Measurements from ENCODE around the gene KMT2B. TPM values are rescaled to one million over a fixed set of nuclear protein-coding genes. Genes with fewer than 3 reads are reported as not detected.
"Not testable (repeated sequence)": the region's sequence is repeated elsewhere in the genome, so short reads cannot be mapped to it uniquely, and the experiment has no call there.

The KMT2B gene
- total RNA-seq, 1 donor from 2014 or later: 36.6 TPM

DNA sequence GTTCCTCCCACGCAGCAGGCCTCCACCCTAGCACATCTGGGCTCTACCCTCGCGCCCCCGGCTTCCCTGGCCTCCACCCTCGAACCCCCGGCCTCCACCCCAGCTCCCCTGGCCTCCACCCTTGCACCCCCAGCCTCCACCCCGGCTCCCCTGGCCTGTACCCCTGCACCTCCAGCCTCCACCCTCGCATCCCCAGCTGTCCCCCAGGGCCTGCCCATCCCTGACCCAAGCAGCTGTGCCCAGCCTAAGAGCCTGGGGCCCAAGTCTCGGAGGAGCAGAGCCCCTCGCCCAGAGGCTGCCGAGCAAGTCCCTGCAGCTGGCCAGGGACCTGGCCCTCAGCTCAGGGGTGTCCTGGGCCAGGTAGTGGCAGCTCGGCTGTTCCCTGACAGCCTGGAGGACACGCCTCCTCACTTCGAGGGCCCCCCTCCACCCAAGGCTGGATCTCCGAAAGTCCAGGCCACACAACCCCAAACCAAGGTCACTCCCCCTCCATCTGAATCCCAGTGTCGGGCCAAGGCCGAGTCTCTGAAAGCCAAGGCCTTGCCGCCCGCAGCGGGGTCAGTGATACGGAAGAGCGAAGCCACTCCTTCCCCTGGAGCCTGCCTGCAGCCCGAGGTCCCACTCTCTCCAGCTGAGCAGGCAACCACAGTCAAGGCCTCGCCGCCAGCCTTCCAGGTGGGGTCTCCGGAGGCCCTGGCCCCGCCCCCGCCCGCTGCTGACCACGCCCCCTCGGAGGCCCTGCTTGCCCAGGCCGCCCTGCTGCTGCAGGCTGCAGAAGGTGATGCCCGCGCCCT, 49.7 kb downstream of the KMT2B start:
- no peak overlapping the region for H3K4me3 ChIP-seq
- H3K9me3 ChIP-seq: no peaks in the 10 kb centered on the region
- DNase-seq (no peak), ATAC-seq (peak; percentile 27)
- H3K27me3 ChIP-seq: no peaks in the 10 kb centered on the region
- peaks cover 26% of the 10 kb centered on the region for H3K36me3 ChIP-seq
- intact Hi-C loops (cut with DNase I): no loop called here
- H3K27ac ChIP-seq: no peak overlapping the region
- no peak for TF ChIP-seq CTCF (IDR thresholded peaks at IDR 0.05)
- no peaks in the 10 kb centered on the region for H3K4me1 ChIP-seq

DNA sequence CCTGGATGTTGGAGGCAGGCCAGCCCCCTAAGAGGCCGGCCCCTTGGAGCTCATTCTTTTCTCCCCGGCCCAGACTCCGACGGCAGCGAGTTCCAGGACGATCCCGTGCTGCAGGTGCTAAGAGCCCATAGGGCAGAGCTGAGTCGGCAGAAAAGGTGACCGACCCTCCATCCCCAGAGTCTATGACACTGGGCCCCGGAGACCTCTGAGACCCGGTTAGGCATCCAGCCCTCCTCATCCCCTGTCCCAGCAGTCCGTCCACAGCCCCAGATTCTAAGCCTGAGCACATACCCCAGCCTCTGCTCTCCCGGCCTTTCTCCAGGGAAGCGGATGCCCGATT, 50.2 kb downstream of the KMT2B start:
- H3K4me3 ChIP-seq: no peak overlapping the region
- ATAC-seq (no peak), DNase-seq (no peak)
- H3K36me3 ChIP-seq: peaks cover 20% of the 10 kb centered on the region
- no peak for TF ChIP-seq CTCF (IDR thresholded peaks at IDR 0.05)
- no peak overlapping the region for H3K27ac ChIP-seq
- intact Hi-C loops (cut with DNase I): no loop called here
- H3K9me3 ChIP-seq: no peaks in the 10 kb centered on the region
- H3K4me1 ChIP-seq: no peaks in the 10 kb centered on the region
- H3K27me3 ChIP-seq: no peaks in the 10 kb centered on the region

- H3K27ac ChIP-seq; ATAC-seq; H3K36me3 ChIP-seq; intact Hi-C loops (cut with DNase I); DNase-seq; H3K27me3 ChIP-seq; H3K4me1 ChIP-seq; H3K4me3 ChIP-seq; H3K9me3 ChIP-seq: not testable (repeated sequence)
Measured at GRCh38 chr19:35772362-35772761, 54.6 kb downstream of the KMT2B start.

GRCh38 chr19:35773020-35773806, 55.4 kb downstream of the KMT2B start:
- H3K27me3 ChIP-seq: no peaks in the 10 kb centered on the region
- no peak overlapping the region for H3K4me3 ChIP-seq
- H3K9me3 ChIP-seq: no peaks in the 10 kb centered on the region
- intact Hi-C loops (cut with DNase I): no loop called here
- H3K36me3 ChIP-seq: no peaks in the 10 kb centered on the region
- H3K27ac ChIP-seq: no peak overlapping the region
- TF ChIP-seq CTCF (IDR thresholded peaks at IDR 0.05): no peak
- peaks cover 4% of the 10 kb centered on the region for H3K4me1 ChIP-seq
- no peak for DNase-seq
- ATAC-seq: no peak

GRCh38 chr19:35774274-35775045, 56.7 kb downstream of the KMT2B start:
- Histone ChIP-seq H3K27me3 (no peaks in the 10 kb centered on the region), H3K9me3 (no peaks in the 10 kb centered on the region), H3K27ac (no peak overlapping the region), H3K4me3 (peak overlapping the region; percentile 80), H3K36me3 (no peaks in the 10 kb centered on the region), H3K4me1 (peaks cover 4% of the 10 kb centered on the region)
- DNase-seq (no peak), ATAC-seq (no peak)
- no peak for TF ChIP-seq CTCF (IDR thresholded peaks at IDR 0.05)
- intact Hi-C loops (cut with DNase I): no loop called here

DNA sequence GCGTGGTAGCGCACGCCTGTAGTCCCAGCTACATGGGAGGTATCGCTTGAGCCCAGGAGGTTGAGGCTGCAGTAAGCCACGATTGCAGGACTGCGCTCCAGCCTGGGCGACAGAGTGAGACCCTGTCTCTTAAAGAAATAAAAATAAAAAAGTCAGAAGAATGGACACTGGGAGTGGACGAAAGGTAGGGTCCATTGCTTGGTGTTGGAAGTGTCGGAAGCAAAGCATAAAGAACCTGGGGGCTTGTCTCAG, 57.2 kb downstream of the KMT2B start:
- Histone ChIP-seq H3K4me3 (peak overlapping the region; percentile 80), H3K27ac (no peak overlapping the region), H3K36me3 (no peaks in the 10 kb centered on the region), H3K27me3 (no peaks in the 10 kb centered on the region), H3K4me1 (peaks cover 4% of the 10 kb centered on the region), H3K9me3 (no peaks in the 10 kb centered on the region)
- no peak for TF ChIP-seq CTCF (IDR thresholded peaks at IDR 0.05)
- DNase-seq (peak; percentile 60), ATAC-seq (no peak)
- intact Hi-C loops (cut with DNase I): no loop called here

Measured in upper lobe of right lung (tissue), 1 donor.